GM21529 (cell line): ENCODE data around the gene ANO8.
"Not testable (repeated sequence)": the region's sequence is repeated elsewhere in the genome, so short reads cannot be mapped to it uniquely, and the experiment has no call there.

Experiments
- ATAC-seq: cut with Tn5 transposase; IDR thresholded peaks from one replicate; pipeline ENCODE4 v1.9.1; 2021; ENCODE audit not compliant: unreplicated experiment

ANO8 gene

DNA sequence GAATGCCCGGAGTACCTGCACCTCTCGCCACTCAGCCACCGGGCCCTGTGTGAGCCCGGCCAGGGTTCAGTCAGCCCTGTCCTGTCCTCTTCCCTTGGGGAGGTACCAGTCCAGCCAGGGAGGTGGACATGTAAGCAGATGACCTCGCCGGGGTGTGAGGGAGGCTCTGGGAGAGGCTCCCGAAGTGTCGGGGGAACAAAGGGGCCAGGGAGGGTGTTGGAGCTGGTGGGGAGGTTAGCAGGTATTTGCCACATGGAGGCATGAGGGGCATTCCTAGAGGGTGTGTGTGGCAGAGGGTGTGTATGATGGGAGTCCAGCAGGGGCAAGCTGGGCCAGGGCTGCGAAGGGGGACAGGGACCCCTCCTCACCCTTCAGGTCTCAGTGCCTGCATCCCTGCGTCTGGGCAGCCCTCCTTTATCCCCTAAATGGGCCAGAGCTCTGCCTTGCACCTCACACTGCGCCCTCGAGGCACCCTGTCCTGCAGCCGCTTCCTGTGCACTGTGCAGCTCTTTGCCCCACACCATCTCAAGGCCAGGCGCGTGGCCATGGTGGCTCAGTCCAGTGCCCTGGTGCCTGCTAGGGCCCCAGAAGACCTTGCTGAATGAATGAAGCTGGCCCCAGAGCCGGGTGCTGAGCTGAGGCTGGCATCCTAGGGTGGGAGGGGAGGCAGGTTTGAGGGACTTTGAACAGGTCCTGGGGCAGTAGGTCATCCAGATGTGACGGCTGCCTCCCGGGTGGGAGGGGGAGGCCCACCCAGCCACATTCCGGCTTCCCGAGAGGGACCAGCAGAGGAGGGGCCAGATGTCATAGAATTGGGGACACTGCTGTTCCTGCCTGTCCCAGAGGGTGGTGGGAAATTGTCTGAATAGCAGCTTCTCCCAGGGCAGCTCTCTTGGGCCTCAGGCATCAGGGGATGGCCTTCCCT, 22.2 kb downstream of the ANO8 start:
- no peak for ATAC-seq

DNA sequence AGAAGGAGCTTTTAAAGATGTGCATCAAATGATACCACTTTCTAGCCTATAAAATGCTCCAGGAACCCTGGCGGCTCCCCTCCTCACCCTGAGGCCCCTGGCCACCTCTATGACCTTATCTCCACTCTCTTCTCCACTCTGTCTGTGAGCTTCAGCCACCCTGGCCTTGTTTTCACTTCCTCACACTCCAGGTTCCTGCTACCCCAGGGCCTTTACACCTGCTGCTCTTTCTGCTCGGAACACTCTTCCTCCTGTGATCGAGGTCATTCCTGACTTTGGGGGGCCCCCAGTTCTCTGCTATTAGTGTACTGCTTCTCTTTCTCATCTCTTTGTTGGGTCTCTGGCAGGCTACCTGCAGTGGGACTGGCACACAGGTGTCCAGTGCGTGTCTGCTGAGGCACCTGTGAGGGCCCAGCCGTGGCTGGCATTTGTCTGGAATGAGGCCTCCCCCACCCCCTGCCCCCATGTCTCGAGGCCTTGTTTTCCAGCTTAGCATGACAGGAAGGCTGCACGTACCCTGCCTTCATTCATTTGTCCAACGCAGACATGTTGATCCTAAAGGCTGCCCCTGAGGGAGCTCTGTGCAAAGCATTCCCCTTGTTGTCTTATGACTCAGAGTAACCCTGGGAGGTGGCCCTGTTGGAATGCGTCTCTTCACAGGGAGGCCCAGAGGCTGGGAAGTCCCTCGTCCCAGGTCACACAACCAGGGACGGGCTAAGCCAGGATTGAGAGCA, 23.0 kb downstream of the ANO8 start:
- no peak for ATAC-seq

GRCh38 chr19:17309965-17310461, 24.6 kb downstream of the ANO8 start:
- no peak for ATAC-seq

DNA sequence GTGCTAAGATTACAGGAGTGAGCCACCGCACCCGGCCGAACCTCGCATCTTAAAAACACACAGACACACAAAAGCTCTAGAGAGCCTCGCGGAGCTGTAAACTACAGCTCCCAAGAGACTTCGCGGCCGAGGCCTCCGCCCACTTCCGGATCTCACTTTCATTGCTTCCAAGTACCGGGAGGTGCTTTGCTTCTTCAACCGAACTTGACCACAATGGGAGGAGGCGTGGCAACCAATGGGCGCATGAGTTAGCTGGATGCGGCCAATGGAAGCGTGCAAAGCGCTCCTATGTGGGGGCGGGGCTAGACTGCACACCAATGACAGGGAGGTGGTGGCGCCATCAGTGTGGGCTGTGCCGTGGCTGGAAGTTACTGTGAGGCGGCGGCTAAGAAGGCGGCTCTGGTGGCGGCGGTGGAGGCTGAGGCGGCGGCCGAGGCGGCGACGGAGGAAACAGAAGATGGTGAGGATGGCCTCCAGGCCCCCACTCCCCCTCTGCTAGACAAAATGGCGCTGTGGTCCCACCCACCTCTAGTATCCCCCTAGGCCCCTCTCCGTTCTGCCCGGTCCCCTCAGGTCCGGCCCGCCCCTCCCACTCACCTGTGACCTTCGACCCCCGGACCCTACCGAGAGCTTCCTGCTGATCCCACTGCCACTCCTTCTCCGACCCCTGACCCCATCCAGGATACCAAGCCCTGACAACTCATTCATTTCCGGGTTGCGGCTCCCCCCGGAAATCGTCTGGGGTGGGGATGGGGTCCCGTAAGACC, 25.3 kb downstream of the ANO8 start, which contains the start of gene DDA1:
Gene DDA1, plus strand, starts transcription at position 366 of the 767 bp plus-strand sequence. Its CDS starts 92 bp downstream, at position 458.
- peak; percentile 61 for ATAC-seq

DNA sequence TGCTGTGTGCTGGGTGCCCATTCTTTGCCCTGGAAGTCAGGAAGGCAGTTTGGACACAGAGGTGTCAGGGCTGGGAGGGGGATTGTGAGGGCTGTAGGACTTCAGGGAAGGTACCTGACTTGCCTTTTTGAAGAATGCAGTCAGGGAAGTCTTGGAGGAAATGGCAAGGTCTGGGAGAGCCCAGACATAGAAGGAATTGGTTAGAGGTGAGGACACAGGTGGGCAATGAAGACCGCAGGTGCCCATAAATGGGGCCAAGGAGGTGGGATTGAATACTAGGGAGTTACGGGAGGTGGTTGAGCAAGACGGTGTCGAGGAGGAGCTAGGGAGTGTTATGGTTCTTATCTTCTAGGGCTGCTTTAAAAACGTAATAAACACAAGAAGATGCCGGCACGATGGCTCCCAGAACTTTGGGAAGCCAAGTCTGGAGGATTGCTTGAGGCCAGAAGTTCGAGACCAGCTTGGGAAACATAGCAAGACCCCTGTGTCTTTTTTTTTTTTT, 26.7 kb downstream of the ANO8 start:
- no peak for ATAC-seq

GRCh38 chr19:17306285-17306714, 28.4 kb downstream of the ANO8 start:
- ATAC-seq, result no peak

DNA sequence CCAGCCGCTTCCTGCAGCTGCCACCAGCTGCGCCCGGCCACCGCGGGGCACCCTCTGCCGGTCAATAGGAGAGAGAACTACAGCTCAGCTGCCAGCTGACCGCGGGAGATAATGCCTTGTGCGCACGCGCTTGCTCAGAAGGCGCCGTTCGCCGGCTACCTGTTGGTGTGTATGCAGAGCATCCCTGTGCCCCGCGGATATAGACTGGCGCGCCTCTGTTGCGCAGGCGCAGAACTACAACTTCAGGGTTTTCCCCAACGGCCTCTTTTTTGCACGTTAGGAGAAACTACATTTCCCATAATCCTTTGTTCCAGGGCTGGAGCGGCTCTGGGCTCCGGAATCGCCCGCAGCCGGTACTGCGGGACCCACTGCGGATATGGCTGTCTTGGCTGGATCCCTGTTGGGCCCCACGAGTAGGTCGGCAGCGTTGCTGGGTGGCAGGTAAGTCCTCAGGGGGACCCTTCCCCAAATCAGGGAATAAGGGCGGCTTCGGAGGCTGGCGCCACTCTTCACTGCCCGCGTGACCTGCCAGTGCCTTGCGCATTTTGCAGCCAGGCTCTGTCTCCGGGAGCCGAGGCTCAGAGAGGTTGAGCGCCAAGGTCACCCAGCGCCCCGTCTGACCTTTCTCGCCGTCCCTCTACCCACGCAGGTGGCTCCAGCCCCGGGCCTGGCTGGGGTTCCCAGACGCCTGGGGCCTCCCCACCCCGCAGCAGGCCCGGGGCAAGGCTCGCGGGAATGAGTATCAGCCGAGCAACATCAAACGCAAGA, 29.0 kb downstream of the ANO8 start, which contains the start of gene MRPL34:
Gene MRPL34, plus strand, starts transcription at position 356 of the 768 bp plus-strand sequence. Its CDS starts 21 bp downstream, at position 377.
- ATAC-seq, result peak; percentile 65

GRCh38 chr19:17305216-17305516, 29.5 kb downstream of the ANO8 start:
- ATAC-seq, result no peak

DNA sequence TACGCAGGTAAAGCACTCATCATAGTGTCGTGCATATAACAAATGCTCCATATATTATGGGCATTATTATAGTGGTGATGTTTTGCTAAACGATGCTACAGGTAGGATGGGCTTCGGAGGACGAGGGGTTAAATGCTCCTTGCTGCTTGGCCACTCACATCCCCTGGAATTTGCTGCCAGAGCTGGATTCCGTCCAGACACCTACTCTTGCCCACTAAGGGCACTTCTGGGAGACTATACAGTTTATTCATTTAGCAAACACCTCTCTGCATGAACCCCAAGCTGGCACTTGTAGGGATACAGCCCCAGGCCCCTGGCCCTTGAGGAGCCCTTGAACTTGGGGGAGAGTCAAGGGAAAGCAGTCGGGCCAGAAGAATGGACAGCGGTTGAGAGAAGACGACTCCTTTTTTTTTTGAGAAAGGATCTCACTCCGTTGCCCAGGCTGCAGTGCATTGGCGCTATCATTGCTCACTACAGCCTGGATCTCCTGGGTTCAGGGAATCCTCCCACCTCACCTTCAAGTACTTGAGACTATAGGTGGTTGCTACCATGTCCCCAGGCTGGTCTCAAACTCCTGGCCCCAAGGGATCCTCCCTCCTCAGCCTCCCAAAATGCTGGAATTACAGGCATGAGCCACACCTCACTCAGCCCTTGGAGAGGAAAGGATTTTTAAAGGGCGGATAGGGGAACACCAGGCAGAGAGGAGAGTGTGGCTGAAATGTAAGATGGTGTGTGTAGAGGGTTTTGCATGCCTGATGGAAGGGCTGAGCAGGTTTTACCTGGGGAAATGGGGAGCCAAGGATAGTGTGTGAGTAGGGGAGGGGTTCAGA, 30.1 kb downstream of the ANO8 start:
- ATAC-seq, result no peak

GRCh38 chr19:17303940-17304267, 30.8 kb downstream of the ANO8 start:
- ATAC-seq, result no peak

- ATAC-seq, result peak; percentile 60
Observed at GRCh38 chr19:17303167-17303939, 31.3 kb downstream of the ANO8 start, which contains the start of gene ABHD8. TSS of gene ABHD8 (minus strand) at chr19:17303425. CDS start at chr19:17301616, 1,809 bp downstream.

GRCh38 chr19:17302391-17303166, 32.1 kb downstream of the ANO8 start:
- ATAC-seq, result no peak

DNA sequence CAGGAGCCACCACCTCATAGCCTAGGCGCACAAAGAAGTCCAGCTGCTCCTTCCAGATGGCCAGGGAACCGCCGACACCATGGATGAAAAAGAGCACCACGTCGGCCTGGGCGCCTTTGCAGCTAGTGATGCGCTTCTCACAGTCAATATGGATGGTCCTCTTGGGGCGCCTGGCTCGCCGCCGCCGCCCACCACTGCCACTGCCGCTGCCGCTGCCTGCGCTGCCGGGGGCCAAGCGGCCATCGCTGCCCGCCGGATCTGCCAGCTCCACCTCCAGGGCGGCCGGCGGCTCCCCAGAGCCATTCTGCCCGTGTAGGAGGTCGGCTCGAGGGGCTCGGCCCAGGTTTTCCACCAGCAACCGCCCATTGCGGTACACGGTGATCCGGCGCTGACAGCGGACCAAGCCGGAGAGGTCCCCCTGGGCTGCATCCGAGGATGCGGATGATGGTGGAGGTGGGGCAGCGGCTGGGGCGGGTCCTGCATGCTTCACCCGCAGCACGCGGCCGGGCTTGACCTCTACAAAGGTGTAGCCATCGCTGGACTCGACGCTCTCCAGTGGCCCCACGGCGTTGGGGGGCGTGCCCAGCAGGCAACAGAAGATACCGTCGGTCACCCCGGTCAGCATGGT, 33.5 kb downstream of the ANO8 start:
- no peak for ATAC-seq

- ATAC-seq, result no peak
Observed at GRCh38 chr19:17296976-17297375, 37.7 kb downstream of the ANO8 start.

- ATAC-seq, result no peak
Observed at GRCh38 chr19:17296273-17296672, 38.4 kb downstream of the ANO8 start.

DNA sequence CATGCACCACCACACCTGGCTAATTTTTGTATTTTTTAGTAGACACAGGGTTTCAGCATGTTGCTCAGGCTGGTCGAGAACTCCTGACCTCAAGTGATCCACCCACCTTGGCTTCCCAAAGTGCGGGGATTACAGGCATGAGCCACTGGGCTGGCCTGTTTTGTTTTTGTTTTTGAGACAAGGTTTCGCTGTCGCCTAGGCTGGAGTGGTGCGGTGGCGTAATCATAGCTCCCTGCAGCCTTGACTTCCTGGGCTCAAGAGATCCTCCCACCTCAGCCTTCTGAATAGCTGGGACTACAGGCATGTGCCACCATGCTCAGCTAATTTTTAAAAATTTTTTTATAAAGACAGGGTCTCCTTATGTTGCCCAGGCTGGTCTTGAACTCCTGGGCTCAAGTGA, 39.1 kb downstream of the ANO8 start:
- not testable (repeated sequence) for ATAC-seq
